Liver (tissue), 9 donors: ENCODE results near the gene HCN2. TPM values are rescaled to one million over a fixed set of nuclear protein-coding genes. Genes with fewer than 3 reads are reported as not detected.

ENCODE experiments used
- DNase-seq: peaks from one replicate; pipeline ENCODE4 v3.0.0-alpha.2; 2017; ENCODE audit warnings: low spot score
- H3K27ac ChIP-seq, 2 donors: one replicate each; pipeline ENCODE4 v1.7.0; 2013; ENCODE audit warnings: inconsistent platforms in 2 of 2, low read length in 2 of 2, control low read depth in 1 of 2, low read depth in 1 of 2, mild to moderate bottlenecking in 1 of 2
- H3K27me3 ChIP-seq, 4 donors: one replicate each; pipeline versions ENCODE4 v1.6.1 to v1.7.0; 2013; ENCODE audit warnings: low read length in 3 of 4, inconsistent platforms in 1 of 4, mild to moderate bottlenecking in 1 of 4, moderate library complexity in 1 of 4; ENCODE audit not compliant: control insufficient read depth in 4 of 4, insufficient read depth in 4 of 4
- H3K36me3 ChIP-seq, 4 donors: one replicate each; pipeline versions ENCODE4 v1.6.1 to v1.7.0; 2013; ENCODE audit warnings: low read length in 3 of 4, mild to moderate bottlenecking in 3 of 4, low read depth in 1 of 4, moderate library complexity in 1 of 4; ENCODE audit not compliant: control insufficient read depth in 4 of 4, insufficient read depth in 3 of 4
- H3K4me1 ChIP-seq, 4 donors: one replicate each; pipeline versions ENCODE4 v1.6.1 to v1.7.0; 2013; ENCODE audit warnings: low read length in 3 of 4, mild to moderate bottlenecking in 3 of 4, moderate library complexity in 1 of 4; ENCODE audit not compliant: control insufficient read depth in 4 of 4, insufficient read depth in 4 of 4
- H3K4me3 ChIP-seq, 3 donors: one replicate each; pipeline versions ENCODE4 v1.6.1 to v1.7.0; 2013; ENCODE audit warnings: low read length in 3 of 3, control low read depth in 1 of 3, low read depth in 1 of 3, mild to moderate bottlenecking in 1 of 3
- H3K9ac ChIP-seq, 2 donors: one replicate each; pipeline ENCODE4 v1.7.0; 2013; ENCODE audit warnings: low read length in 2 of 2, mild to moderate bottlenecking in 2 of 2, moderate library complexity in 2 of 2, control low read depth in 1 of 2, low read depth in 1 of 2
- H3K9me3 ChIP-seq, 4 donors: one replicate each; pipeline versions ENCODE4 v1.6.1 to v1.7.0; 2013; ENCODE audit warnings: low read length in 3 of 4; ENCODE audit not compliant: control insufficient read depth in 4 of 4
- ATF3 ChIP-seq: IDR thresholded peaks from 2 replicates; pipeline ENCODE4 v1.6.1; 2016; ENCODE audit warnings: antibody characterized with exemption
- CTCF ChIP-seq: fragments of 150-350 bp; IDR thresholded peaks from 2 replicates; pipeline ENCODE4 v1.5.1; 2017; ENCODE audit warnings: improper control_type of control experiment, low read depth, low read length; ENCODE audit not compliant: missing input control
- EGR1 ChIP-seq, 2 donors: IDR thresholded peaks; 2 replicates each; pipeline ENCODE4 v1.6.1; 2016 to 2018; ENCODE audit warnings: antibody characterized with exemption in 2 of 2, low read depth in 2 of 2
- FOXA1 ChIP-seq: IDR thresholded peaks from 2 replicates; pipeline ENCODE4 v1.6.1; 2016; ENCODE audit warnings: antibody characterized with exemption
- FOXA2 ChIP-seq: IDR thresholded peaks from 2 replicates; pipeline ENCODE4 v1.6.1; 2016; ENCODE audit warnings: antibody characterized with exemption
- GABPA ChIP-seq, 2 donors: IDR thresholded peaks in 1 of 2; conservative IDR thresholded peaks in 1 of 2; 2 replicates each; pipeline ENCODE4 v1.6.1; 2016; ENCODE audit warnings: antibody characterized with exemption in 2 of 2, mild to moderate bottlenecking in 1 of 2, moderate library complexity in 1 of 2
- HNF4A ChIP-seq, 2 donors: conservative IDR thresholded peaks; 2 replicates each; pipeline ENCODE4 v1.6.1; 2016; ENCODE audit warnings: antibody characterized with exemption in 2 of 2, mild to moderate bottlenecking in 2 of 2
- HNF4G ChIP-seq: IDR thresholded peaks from 2 replicates; pipeline ENCODE4 v1.6.1; 2016; ENCODE audit warnings: antibody characterized with exemption
- JUND ChIP-seq, 2 donors: IDR thresholded peaks; 2 replicates each; pipeline ENCODE4 v1.6.1; 2016; ENCODE audit warnings: antibody characterized with exemption in 2 of 2
- MAX ChIP-seq: IDR thresholded peaks from 2 replicates; pipeline ENCODE4 v1.6.1; 2016; ENCODE audit warnings: antibody characterized with exemption
- NR2F2 ChIP-seq: IDR thresholded peaks from 2 replicates; pipeline ENCODE4 v1.6.1; 2016; ENCODE audit warnings: antibody characterized with exemption
- RAD21 ChIP-seq, 2 donors: IDR thresholded peaks; 2 replicates each; pipeline ENCODE4 v1.6.1; 2016; ENCODE audit warnings: antibody characterized with exemption in 2 of 2, mild to moderate bottlenecking in 2 of 2
- REST ChIP-seq: IDR thresholded peaks from 2 replicates; pipeline ENCODE4 v1.6.1; 2016; ENCODE audit warnings: antibody characterized with exemption, mild to moderate bottlenecking
- RXRA ChIP-seq, 2 donors: IDR thresholded peaks; 2 replicates each; pipeline ENCODE4 v1.6.1; 2017 to 2018; ENCODE audit warnings: antibody characterized with exemption in 2 of 2, mild to moderate bottlenecking in 1 of 2
- SP1 ChIP-seq: IDR thresholded peaks from 2 replicates; pipeline ENCODE4 v1.6.1; 2018; ENCODE audit warnings: antibody characterized with exemption, mild to moderate bottlenecking
- TAF1 ChIP-seq: conservative IDR thresholded peaks from 2 replicates; pipeline ENCODE4 v1.6.1; 2016; ENCODE audit warnings: antibody characterized with exemption, mild to moderate bottlenecking
- YY1 ChIP-seq: IDR thresholded peaks from 2 replicates; pipeline ENCODE4 v1.6.1; 2016; ENCODE audit warnings: antibody characterized with exemption, mild to moderate bottlenecking
- ZBTB33 ChIP-seq: IDR thresholded peaks from 2 replicates; pipeline ENCODE4 v1.6.1; 2016; ENCODE audit warnings: antibody characterized with exemption
- WGBS: extraction: QIAGEN DNeasy Blood & Tissue Kit; methylation state at CpG from one replicate; pipeline ENCODE4 v1.1.7; 2013; 5-methylcytosine and 5-hydroxymethylcytosine counted together
- polyA plus RNA-seq, 2 donors: library from polyadenylated mRNA; stranded (reverse) in 1 of 2; unstranded in 1 of 2; fragments of 200-250 nt in 1 of 2; fragments of >200 nt in 1 of 2; fragmentation: Nextera tagmentation in 1 of 2; extraction: Ambion mirVana in 1 of 2; gene quantifications; one replicate each; pipeline versions ENCODE4 v1.2.1 to v1.2.3, GENCODE V29; 2013 to 2015
- total RNA-seq, 2 donors: library from RNA; depleted of rRNA; stranded (reverse); fragments of >200 nt; gene quantifications; one replicate each; pipeline ENCODE4 v1.2.3, GENCODE V29; 2014
- donor health status: healthy.
- donor health status: healthy.
- donor health status: healthy.
- donor health status: healthy.
- donor health status: healthy.

Gene HCN2
- total and polyA plus RNA-seq, 4 donors: 0.05 to 0.17 (median 0.13) TPM; not detected in 1

GRCh38 chr19:570251-570686, 19.4 kb upstream of the HCN2 start:
- TF ChIP-seq MAX (no peak), SP1 (no peak), JUND (IDR thresholded peaks at IDR 0.05) (no peak), ZBTB33 (no peak), TAF1 (no peak), ATF3 (no peak), HNF4G (no peak), EGR1 (IDR thresholded peaks at IDR 0.05; ENCODE audit: low read depth in 2 of 2) (no peak), GABPA (IDR thresholded peaks at IDR 0.05 in 1 of 2, conservative IDR thresholded peaks at IDR 0.05 in 1 of 2) (no peak), CTCF (no peak), RXRA (IDR thresholded peaks at IDR 0.05) (no peak), FOXA2 (no peak), FOXA1 (no peak), HNF4A (conservative IDR thresholded peaks at IDR 0.05) (no peak), NR2F2 (no peak), RAD21 (IDR thresholded peaks at IDR 0.05) (no peak), REST (no peak), YY1 (no peak)

More at GRCh38 chr19:570251-570686, 19.4 kb upstream of the HCN2 start:
- WGBS: 76% methylated on average over 19 of the region's 25 CpGs
- Histone ChIP-seq H3K27me3 (no peaks in the 10 kb centered on the region), H3K36me3 (no peaks in the 10 kb centered on the region), H3K4me1 (peaks cover 14 to 29% (median 24%) of the 10 kb centered on the region in 4 donors), H3K9me3 (no peaks in the 10 kb centered on the region), H3K27ac (no peak overlapping the region), H3K4me3 (no peak overlapping the region), H3K9ac (no peak overlapping the region)
- DNase-seq: no peak
